T-helper 1 cell treated with Interleukin-12 subunit alpha and Interleukin-12 subunit beta and Interleukin-4 antibody, amounts not matched to agents 30 ng/mL and 1 ng/mL, for 36 hours (primary cell): ENCODE measurements around the gene LRRTM4. TPM values are rescaled to one million over a fixed set of nuclear protein-coding genes. Genes with fewer than 3 reads are reported as not detected.

Experiments used
- intact Hi-C: fragments of 100-400 bp; cut with micrococcal nuclease; formaldehyde crosslinking; loops from one replicate; pipeline ENCODE4 v1.15.1; 2024
- total RNA-seq: library from RNA; stranded (reverse); gene quantifications from 2 replicates; pipeline ENCODE4 v1.2.3, GENCODE V29; 2022

LRRTM4 gene
- total RNA-seq, 1 donor from 2014 or later, result not detected

DNA sequence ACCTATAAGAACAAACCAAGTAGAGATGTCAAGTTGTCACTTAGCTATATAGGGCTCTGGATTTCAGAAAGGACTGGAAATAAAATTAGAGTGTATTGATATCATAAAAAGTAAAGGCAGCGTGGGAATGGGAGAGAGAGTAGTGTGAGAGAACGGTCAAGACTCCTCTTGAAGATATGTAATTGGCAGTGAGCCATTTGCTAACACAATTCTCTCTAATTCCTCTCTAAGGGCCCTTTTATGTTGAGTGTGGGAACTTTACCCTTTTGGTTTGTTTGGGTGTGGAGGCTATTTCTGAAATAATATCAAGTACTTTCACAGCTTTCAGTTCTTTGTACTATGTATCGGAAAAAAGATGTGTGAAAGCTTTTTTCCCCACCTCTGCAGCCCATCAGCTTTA lies 196.8 kb downstream of the LRRTM4 start:
- intact Hi-C loops, result no loop called here

DNA sequence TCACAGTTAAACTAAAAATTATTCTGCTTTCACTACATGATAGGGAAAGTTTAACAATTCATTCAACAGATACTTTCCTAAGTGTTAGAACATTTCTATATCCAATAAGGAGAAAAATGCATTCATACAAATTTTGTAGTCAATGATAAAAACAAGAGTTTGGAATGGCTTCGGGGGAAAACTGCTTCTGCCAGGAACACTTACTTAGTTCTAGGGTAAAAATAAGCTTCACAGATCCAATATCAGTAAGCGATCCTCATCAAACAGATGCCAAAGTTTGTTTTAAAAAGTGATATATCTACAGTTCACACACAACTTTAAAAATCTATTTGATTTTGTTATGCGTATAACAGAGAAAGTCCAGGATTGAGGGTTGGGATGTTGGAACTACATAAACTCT lies 199.7 kb downstream of the LRRTM4 start:
- intact Hi-C loops, result no loop called here

DNA sequence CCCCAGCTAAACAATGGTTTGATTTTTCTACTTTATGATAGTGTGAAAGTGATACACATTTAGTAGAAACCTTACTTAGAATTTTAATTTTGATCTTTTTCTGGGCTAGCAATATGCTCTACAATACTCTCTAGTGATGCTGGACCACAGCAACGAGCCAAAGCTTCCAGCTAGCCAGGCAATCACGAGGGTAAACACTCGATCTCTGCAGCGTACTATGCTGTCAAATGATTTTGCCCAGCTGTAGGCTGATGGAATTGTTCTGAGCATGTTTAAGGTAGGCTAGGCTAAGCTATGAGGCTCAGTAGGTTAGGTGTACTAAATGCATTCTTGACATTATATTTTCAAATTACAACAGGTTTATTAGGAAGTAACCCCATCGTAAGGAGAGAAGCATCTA lies 207.5 kb downstream of the LRRTM4 start:
- intact Hi-C loops, result no loop called here

DNA sequence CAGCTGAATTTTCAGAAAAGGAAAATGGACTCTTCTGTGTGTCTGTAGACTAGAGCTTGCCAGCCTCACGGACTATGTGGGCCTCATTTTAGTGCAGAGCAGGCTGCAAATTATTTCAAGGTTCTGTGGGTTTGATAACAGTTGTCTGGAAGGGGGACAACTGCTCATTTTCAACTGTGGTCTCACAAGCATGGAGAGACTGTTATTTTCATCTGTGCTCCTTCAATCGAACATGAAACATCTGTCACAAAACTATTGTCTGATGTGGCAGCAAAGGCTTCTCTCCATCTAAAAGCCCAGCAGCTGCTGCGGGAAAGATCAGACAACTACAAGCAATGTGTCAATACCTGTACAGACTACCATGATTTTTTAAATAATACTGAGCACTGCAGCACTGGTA lies 211.8 kb downstream of the LRRTM4 start:
- intact Hi-C loops, result no loop called here

DNA sequence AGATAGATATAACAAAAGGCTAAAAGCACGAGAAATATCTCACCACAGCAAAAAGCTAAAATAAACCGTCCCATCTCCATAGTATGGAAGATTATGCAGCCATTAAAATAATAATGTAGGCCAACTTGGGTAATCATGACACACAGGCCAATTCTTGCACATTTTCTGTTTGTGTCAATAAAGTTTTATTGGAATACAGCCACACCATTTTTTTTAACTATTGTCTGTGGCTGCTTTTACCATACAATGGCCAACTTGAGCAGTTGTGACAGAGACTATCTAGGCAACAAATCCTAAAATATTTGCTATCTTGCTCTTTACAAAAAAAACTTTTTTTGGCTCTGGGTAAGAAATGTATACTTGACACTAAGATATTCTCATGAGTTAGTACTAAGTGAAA lies 212.5 kb downstream of the LRRTM4 start:
- intact Hi-C loops, result no loop called here

DNA sequence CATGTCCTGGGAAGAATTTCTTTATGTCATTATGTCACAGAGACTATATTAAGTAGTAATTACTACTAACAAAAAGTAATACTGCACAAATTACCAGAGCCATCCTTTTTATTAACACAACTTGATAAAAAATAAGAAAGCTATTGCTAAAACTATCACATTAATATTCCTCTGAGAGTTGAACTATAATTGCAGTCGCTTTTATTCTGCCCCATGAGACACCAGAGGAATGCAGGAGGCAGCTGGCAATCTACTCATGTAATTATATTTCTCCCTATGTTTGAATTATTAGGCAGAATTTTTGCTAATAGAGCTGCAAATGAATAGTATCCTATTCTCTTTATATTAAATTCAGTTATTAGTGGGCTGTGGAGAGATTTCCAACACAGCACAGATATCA lies 220.7 kb downstream of the LRRTM4 start:
- intact Hi-C loops, result no loop called here

DNA sequence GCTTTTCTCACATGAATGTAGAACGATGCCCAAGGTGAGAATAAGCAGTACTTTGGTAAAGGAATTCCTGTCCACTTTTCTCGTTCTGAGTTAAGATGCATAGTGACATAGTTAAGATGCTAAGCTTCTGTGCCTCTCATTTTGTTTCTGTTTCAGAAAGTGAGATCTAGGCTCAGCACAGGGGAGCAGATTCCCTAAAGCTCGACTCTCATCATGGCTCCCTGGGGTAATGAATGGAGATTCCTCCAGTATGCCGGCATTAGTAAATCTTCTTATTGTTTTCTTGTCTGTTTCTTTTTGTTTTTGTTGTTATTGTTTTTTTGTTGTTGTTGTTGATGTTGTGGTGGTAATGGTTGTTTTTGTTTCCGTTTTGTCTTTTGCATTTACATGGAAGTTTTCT lies 225.4 kb downstream of the LRRTM4 start:
- intact Hi-C loops, result no loop called here

DNA sequence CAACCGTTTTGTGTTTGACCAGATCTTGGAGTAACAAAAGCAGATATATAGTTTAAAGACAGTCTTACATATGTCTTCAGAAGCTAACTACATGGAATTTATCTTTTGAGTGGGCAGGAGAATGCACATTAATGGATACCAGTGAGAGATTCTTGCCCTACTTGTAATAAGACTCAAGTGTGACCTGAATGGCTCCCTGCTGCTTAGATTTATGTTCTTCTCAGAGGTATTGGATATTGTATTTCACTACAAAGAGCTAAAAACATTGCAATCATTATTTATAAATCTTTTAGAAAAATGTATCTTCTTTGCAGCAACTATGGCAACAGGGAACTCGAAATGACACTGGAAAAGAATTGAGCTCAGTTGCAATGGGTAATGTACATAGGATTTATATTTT lies 227.7 kb downstream of the LRRTM4 start:
- intact Hi-C loops, result no loop called here

DNA sequence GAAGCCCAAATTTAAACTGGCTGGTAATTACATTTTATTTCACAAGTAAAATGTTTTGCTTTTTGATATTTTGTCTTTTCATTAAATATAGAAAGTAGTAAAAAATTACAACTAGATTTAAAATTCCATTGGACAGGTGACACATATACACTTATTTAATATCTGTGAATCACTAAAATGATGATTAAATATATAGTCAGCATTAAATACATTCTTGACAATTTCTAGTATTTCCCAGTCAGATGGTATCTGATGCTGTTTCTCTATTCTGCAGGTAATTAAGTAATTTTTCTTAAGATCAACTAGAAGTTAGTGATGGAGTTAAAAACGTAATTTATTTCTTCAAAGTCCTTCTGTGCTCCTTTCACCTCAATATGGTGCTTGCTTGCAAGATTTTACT lies 237.8 kb downstream of the LRRTM4 start:
- intact Hi-C loops, result no loop called here

DNA sequence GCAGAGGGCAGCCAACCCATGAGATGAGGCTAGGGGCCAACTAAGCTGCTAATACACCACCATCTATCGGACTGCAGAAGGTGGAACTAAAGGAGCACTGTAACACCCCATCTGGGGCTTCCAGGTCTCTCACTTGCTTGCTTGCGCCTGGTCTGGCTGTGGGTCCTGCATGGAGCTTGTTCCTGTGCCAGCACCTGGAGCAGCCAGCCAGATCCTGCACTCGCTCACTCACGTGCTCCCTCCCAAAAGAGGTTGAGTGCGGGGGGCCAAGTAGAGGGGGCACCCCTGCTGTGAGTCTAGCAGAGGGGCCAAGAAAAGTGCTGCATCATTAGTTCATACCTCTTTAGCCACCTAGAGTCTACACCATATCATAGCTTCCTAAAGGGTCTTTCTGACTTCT lies 250.9 kb downstream of the LRRTM4 start:
- intact Hi-C loops, result no loop called here

DNA sequence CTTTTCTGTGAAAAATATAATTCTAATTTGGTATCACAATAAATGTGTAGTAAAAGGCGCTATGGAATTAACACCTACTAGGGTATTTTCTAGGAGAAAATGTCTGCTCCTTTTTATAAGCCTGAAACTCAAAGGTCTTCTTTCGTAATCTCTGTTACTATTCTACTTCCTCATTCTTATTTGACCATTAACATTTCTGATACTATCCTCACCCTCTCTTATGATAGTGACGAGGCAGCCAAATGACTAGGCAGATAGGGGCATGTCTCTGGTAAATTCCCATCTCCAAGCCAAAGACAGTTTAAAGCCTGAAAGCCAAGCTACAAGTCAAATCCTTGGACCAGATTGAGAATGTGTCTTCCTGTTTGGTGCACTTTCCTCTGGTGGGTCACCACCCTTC lies 251.7 kb downstream of the LRRTM4 start:
- intact Hi-C loops, result no loop called here

DNA sequence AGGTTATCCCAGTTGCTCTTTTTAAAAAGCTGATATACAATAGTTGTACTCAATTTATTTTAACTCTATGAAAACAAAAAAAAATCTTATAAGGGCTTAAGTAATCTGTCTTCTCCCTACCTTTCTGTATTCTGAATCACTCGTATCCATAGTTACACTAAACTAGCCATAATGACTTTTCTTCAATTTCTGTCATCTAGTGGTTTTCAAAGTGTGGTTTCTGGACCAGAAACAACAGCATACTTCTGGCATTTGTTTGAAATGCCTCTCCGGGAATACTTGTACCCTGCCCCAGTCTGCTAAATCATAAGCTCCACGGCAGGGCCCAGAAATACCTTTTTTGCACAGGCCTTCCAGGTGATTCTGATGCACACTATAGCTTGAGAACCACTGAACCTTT lies 253.6 kb downstream of the LRRTM4 start:
- intact Hi-C loops, result no loop called here

DNA sequence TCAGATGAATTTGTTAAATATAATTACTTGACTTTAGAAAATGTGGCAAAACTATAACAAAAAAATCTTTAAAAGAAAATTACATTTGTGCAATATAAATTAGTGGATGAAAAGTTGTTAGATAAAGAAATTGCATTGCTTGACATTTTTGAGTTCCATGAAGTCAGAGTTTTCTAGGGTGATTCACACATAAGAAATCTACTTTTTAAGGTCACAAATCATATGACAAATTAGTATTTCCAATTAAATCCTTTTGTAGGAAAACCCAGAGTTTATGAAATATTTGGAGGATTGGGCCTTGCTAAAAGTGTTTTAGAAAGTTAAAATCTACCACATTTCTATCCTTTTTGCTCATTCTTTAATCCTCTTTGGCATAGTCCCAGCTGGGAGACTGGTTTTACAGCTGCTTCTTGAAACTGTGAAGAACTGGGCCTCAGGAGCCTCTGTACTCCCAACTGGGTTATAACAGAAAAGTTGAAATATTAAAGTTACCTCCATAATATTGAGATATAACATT lies 289.2 kb downstream of the LRRTM4 start:
- intact Hi-C loops, result no loop called here

DNA sequence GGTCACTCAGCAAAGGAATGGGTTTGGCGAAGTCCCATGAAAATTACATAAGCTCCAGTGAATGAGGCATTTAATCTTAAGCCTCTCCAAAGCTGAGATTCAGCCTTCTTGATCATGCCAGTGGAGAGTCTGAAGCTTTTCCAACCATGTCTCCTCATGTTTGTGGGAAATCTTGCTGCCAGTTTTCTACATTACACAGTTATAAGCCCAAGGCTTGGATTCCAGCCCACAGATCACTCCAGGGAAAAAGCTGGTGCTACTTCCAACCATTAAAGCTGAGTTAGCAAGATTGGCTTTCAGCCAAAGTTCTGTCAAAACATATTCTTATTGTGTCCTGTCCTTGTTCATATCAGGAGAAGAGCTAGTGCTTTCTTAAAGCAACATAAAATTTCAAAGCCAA lies 293.8 kb downstream of the LRRTM4 start:
- intact Hi-C loops, result no loop called here

DNA sequence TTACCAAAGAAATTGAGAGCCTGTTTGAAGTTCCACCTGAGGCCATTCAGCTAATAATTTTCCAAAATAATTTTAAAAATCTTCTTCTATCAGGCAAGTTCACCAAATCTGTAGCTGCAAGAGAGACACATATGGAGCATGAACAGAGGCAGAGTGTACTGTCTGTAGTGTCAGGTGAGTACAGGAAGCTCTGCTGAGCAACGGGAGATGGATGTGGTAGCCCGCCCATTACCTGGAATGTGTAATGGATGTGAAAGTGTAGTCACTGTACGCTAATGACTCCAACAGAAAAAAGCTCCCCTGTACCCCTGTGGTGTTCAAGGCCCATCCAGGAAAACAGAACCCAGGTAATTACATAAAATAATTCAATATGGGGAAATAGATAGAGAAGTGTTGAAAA lies 311.5 kb downstream of the LRRTM4 start:
- intact Hi-C loops, result no loop called here

DNA sequence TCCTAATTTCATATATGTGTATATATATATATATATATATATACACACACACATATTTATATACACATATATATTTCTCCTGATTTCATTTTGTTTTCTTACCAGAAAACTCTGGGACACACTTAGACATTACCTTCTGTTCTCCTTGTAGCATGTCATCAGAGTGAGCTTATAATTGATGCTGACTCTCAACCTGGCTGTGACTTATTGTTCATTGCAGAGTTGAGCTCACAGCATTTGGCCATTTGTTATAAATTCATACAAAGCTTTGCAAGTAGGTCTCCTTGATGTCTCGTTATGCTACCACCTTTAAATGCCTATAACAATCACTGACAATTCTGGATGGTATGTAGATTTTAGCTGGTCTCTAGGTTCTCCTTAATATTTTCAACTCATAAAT lies 314.8 kb downstream of the LRRTM4 start:
- intact Hi-C loops, result no loop called here

DNA sequence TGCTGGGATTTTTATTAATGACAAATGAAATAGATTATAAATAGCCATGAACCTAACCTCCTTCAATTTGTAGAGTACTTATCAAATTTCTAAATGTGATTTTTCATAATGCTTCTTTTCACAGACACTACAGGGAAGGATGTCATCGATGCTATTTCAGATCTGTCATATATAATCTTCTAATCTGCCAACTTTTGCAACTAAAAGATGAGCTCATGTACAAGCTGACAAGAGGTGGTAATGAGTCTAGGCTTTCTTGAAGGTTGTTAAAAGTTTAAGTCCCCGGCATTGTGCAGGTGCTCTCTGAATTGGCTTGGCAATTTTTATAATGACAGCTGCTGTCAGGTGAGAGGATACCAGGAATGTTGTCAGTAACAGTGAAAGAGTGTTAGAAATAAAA lies 320.4 kb downstream of the LRRTM4 start:
- intact Hi-C loops, result no loop called here

DNA sequence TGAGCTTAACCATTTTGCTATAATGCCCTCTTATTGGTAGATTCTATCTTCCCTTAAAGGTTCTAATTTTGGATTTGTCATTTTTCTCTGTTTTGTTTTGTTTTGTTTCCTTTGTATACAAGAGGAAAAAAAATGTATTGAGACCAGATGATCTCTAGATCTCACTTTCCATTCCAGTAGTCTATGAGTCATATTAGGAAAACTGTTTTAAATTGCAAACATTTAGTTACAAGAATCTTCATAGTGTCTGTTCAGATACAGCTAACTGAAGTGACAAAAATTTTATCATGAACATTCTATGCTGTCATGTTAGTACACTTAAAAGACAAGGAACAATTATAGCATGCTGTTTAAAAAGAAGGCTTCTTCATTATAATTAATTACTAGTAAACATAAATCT lies 322.8 kb downstream of the LRRTM4 start:
- intact Hi-C loops, result no loop called here

DNA sequence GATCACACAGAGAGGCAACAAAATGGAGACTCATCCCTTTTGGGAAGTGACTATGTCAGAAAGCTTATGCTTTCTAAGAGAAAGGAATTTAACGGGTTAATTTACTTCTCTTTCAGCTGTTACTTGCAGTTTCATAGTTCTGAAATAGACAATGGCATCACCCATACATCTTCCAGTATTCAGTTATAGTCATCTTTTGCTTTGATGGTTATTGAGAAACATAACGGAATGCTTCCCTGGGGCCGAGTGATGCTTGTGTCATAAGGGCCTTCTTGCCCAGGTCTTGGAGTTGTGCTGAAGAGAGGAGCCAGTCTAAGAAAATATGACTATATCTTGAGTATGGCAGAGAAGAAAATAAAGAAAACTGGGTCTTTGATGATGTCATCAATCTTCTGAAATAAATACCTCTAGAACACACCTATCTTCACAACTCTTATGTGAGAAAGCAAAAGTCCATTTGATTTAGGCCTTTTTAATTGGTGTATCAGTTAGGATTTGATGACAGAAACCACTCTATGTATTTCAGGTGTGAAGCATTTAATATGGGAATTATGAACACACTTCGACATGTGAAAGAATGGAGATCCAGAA lies 328.2 kb downstream of the LRRTM4 start:
- intact Hi-C loops, result no loop called here

DNA sequence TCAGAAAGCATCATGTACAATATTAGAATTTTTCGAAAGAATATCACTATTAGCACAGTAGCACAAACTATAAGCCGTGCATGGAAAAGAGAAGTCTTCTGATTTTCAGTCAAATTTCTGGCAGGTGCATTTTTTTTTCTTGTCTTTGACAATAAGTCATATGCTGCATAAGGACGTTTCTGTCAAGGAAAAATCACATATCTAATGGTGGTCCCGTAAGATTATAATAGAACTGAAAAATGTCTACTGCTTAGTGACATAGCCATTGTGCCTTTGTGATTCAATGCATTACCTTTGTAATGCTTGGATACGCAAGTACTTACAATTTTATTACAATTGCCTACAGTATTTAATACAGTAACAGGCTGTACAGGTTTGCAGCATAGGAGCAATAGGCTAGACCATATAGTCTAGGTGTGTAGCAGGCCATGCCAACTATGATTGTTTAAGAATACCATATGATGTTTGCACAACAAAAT lies 329.3 kb downstream of the LRRTM4 start:
- intact Hi-C loops, result no loop called here

DNA sequence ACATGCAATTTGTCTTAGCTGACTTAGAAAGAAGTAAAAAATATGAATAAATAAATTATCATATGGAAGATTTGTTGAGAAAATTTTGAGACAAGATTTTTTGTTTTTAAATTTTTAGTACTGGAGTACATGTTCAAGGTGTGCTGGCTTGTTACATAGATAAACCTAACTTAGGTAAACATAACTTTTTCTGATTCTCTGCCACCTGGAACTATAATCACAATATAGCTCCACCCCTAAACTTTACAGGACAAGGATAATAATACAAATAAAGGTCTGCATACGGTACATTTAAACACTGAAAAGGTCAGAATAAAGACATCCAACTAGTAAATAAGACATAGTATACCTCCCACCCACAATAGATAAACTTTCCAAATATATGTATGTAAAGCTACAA lies 330.5 kb downstream of the LRRTM4 start:
- intact Hi-C loops, result no loop called here

DNA sequence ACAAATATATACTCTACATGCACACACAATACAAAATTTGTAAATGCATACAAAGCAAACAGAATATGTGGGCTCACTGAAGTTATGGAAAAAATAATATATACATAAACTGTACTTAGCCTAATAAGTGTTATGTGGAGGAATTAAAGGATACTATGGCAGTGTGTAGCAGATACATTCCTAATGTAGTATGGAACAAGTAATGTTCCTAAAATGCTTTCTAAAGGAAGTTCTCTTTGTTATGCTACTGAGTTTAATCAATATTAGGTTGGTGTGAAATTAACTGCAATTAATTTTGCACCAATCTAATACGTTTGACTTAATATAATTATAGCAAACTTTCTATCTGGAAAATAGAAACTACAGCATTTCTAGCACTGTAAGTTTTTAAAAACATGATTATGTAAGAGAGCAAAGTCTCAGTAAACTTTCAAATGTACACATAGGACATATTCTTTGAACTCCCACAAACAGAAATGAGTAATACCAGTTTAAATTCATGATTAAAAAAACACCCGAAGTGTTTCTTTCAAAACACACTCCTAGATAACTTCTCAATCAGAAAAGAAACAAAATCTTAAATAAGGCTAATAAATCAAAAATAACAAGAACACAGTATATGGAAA lies 331.3 kb downstream of the LRRTM4 start:
- intact Hi-C loops, result no loop called here

DNA sequence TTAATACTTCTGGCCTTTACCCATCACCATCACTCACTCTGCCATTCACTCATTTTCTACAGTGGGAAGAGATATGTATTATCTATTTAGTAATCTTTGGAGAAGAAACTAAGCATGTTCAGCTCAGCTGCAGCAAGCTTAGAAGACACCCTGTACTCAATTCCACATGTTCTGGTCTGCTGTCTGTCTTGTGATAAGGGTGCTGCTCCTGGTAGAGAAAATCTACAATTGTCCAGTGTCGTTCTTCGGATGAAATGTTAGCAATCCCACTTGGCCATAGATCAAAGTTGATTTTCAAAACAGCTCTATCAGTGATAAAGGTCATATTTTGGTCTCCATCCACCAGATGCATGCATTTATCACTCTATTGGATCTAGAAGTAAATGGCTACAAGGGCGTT lies 337.1 kb downstream of the LRRTM4 start:
- intact Hi-C loops, result no loop called here
